ENCODE data around the gene PBX4.

PBX4 gene

DNA sequence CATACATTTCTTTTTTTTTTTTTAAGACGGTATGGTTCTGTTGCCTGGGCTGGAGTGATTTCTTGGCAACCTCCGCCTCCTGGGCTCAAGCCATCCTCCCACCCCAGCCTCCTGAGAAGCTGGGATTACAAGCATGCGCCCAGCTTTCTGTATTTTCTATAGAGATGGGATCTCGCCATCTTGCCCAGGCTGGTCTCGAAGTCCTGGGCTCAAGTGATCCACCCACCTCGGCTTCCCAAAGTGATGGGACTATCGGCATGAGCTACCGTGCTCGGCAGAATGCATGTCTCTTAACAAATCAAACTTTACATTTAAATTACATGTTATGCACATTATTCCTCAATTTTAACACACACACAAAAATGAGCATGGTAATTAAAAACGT lies 101.3 kb downstream of the PBX4 start:
- DNase-seq: no peak

DNA sequence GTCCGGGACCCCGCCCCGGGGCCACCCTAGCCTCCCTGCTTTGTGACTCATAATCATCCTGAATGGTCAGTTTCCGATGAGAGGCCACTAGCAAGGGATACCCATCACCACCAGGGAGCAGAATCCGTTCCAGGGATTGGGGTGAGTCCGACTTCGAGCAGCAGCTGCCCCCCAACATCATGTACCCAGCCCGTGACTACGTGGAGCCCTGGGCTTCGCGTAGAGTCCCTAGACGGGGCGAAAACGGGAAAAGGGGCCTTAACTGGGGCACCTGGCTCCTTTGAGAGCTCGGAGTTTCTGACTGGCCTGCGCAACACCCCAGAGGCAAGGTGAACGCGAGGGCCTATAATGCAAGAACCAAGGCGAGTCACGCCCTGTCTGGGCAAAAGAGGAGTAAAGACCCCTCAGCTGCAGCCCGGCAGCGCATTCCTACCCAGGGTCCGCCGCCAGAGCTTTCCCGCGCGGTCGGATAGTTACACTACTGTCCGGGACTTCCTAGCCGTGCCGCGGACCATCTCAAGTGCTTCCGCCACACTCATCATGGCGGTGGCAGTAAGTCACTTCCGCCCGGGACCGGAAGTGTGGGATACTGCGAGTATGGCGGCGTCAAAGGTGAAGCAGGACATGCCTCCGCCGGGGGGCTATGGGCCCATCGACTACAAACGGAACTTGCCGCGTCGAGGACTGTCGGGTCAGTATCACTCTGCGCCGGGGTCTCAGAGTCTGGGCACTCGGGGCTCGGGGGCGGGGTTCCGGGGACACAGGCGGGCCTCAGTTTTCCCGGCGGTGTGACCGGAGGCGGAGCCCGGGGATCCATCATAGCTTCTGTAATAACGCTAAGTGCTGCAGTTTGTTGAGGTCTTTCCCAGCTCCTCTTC lies 102.6 kb downstream of the PBX4 start, which contains the start of gene NDUFA13:
NDUFA13 (plus strand) TSS at position 584 of the 878 bp plus-strand sequence; CDS start at position 598, 14 bp downstream.
- peak; percentile 82 to 85 for DNase-seq

DNA sequence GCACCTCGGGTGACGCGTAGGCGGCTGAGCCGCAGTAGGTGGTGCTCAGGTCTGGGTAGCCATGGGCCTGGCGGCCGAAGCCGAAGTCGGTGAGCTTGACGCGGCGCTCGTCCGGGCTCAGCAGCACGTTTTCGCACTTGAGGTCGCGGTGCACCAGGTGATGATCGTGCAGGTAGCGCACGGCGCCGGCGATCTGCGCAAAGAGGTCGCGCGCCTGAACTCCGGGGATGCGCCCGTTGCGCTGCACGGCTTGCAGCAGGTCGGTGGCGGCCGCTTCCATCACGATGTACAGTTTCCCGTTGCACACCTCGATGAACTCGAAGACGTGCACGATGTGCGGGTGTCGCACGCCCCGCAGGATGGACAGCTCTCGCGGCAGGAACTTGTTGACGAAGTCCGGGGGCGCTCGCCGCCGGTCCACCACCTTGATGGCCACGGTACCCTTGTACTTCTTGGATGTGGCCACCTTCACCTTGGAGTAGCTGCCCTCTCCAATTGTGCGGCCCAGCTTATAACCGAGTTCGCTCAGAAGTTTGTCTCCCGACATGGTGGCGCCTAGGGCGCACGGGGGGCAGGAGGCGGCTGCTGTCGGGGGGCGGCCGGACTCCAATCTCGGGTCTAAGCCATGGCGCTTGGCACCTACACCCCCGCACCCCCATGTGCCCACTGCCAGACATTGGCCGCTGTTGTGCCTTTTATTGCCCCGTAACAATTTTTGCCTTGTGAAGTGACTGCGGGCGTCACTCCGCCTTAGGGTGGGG lies 103.4 kb downstream of the PBX4 start, which contains the start of gene TSSK6:
TSSK6 (minus strand) TSS at position 668 of the 761 bp plus-strand sequence; CDS start at position 547, 121 bp downstream.
- DNase-seq: no peak

DNA sequence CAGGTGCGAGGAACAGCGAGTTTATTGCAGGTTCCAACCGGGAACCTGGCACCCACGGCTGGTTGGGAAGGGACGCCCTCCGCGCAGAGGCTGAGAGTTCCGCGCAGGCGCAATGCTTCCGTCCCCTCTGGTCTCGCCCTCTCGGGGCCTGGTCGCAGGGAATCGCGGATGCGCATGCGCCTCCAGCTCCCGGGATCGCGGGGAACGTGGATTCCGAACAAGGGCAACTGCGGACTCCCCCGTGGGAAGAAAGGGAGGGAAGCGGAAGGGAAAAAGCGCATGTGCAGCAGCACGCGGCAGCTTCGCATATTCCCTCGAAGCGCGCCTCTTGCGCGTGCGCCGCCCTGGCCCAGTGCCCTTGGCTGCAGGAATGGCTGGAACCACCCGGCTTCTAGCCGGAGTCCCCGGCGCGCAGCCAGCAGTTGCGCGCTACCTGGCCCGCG lies 104.3 kb downstream of the PBX4 start:
- no peak for DNase-seq

DNA sequence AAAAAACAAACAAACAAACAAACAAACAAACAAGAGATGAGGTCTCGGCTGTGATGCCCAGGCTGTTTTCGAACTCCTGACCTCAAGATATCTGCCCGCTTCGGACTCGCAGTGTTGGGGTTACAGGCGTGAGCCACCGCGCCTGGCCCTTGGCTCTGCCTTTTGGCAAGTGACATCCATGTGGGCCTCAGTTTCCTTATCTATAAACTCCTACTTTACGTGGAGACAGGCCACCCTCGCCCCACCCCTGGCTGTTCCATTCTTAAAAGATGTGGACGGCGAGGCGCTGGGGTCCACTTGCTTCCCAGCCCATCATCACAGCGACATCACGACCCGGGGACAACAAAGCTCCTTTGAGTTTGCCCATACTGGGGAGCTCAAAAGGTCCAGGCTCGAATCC lies 104.8 kb downstream of the PBX4 start:
- no peak for DNase-seq

All from SW 1271 (cell line).